NCI-H524 treated with DMSO at 0.1 percent for 48 hours (cell line): ENCODE results near the gene IMMP2L.

Experiments used
- DNase-seq: peaks from one replicate; lab custom pipeline; 2025; lab: John Stamatoyannopoulos, UW

IMMP2L gene

DNA sequence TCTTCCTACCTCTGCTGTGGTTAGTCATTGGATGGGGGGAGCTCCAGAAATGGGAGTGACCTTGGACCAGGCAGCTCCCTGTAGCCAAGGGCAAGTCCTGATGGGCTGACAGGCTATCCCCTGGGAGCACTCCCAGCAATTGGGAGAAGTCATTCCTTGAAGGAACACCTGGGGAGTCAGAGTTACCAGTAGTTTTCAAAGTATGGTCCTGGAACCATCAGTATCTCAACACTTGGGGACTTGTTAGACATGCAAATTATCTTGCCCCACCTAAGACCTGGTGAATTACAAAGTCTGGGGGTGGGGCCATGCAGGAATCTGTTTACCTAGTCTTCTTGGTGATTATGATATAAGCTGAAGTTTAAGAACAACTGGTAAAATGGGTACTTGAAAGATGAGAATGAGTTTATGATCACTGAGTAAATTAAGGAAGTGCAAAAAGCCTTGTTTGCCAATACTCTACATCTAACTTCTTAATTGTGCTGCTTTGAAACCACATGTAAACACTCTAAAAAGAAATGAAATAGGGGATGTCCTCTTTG is 758.6 kb downstream of the IMMP2L start:
- DNase-seq: no peak

DNA sequence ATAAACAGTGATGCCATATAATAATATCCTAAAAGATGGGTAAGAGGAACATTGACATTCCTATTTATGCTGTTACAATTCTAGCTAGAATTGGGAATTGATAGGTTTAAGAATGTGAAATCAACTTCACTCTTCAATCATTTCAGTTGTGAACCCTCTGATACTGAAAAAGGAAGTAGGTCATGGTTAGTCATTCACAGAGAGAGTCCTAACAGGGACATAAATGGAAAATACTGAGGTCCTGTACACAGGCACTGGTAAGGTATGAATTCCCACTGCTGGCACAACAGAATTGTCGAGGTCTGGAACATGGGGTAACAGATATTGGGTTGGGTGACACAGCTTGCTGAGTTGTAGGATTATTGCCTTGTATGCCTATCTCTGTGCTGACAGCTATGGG is 760.8 kb downstream of the IMMP2L start:
- DNase-seq: no peak

DNA sequence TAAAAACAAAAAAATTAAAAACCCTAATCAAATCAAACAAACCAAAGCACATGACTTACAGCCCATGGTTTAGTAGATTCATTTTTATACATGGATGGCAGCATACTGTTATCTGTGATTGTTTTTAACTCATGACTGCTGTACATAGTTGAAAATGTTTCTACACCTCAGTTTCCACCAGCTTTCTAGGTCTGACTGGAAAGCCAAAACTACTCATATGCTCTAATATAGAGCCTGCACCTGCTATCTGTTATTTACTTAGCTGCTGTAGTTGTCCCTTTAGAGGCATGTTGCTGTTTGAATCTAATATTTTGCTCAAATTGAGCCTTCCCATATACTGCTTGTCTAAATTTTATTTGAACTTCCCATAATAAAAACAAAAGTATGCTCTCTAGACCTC is 761.3 kb downstream of the IMMP2L start:
- DNase-seq: no peak

DNA sequence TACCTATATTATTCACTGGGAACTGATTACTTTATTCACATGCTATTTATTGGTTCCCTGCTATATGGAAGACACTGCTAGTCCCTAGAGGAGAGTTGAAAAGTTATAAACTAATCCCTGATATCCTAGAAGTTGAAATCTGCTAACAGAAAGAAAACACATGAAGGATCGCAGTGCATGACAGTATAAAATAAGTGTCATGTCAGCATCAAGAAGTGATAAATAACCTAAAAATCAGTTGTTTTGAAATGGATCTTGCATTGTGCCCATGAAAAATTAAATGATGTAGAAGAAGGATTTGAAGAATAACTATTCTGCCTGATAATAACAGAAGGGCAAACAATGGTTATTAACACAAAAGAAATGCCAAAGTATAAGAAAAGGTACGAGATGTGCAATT is 764.6 kb downstream of the IMMP2L start:
- DNase-seq: no peak

DNA sequence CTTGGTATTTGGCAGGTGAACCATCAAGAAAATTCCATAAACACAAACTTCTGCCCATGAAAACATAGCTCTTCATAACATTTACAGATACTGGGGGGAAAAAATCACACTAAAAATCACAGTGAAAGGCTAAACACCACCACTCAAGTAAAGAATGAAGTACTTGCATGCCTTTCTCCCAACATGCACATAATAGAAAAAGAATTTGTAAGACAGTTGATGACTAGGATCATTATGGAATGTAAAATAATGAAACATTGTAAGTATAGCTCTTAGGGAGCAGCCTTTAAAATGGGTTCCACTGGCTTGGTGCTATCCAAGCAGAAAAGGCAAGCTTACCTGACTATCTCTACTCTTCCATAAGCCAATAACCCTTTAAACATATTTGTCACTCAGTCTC is 771.3 kb downstream of the IMMP2L start:
- DNase-seq: no peak

DNA sequence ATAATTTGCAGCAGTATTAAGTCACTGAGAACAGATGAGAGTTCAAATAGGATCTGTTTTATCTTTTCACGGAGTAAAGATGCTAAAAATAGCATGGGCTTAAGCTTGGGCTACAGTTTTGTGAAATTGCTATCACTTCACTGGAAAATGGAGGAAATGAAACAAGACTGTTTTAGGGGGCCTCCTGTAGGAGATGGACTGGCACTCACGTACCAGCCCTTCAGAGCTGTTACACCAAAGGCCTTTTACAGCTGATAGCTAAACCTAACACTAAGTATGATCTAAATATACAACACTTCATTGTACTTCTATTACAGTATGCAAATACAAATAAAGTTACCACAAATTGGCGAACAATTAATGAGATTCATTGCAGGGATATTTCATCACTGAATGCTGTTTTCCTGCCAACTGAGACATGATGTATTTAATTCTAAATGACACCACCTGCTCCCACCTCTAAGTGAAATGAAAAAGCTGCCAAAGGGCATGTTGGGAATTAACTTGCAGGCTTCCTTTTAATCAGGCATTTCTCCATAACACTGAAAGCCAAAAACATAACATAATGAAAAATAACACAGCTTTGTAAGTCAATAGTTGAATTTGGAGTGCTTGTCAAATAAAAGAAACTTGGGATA is 775.8 kb downstream of the IMMP2L start:
- DNase-seq: no peak

DNA sequence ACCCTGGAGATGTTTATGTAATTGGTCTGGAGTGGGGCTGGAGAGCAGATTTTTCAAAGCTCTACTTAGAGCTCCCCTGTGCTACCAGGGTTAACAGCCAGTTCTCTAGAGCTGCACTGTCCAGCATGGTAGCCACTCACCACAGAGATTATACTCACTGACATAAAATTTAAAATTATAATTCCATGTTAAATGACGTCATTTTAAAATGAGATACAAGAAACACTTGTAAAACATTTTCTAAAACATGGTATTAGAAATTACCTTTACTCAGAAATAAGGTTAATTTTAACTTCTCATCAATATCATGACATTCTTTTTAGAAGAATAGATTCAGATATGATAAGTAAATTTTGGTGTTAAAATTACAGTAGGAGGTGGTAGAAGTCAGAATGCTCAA is 777.5 kb downstream of the IMMP2L start:
- no peak for DNase-seq

DNA sequence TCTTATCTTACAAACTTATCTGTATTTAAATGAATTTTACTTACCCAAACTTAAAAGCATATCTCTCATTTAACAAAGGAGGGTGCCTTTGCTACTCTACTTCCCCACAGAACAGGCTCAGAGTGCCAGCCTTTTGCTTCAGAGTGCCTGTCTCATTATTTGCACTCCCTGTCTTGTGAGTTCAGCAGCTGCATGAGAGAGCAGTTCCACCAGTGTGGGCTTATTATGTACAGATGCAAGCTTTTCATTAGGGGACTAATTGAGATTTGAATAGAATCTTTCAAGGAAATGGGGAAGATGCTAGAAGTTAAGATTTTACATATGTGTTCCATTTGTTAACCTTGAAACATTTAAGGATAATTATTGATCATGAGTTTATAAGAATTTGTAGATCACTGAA is 781.6 kb downstream of the IMMP2L start:
- DNase-seq: no peak

DNA sequence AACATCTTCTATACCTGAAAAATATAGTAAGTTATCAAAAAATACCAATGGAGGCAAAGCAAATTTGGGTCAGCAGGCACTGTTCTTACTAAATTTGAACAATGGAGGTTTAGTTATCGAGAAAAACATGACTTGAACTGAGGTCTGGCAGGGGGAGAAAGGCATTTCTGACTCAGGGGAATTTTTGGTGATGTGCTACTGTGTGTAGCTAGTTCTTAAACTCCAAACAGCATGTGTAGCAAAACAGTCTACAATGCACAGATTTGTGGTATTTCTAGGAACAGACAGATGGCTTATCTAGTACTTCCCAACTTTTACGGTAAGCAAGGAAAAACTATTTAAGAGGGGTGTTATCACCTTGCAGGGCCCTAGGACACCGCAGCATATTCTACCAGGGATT is 783.0 kb downstream of the IMMP2L start:
- no peak for DNase-seq

DNA sequence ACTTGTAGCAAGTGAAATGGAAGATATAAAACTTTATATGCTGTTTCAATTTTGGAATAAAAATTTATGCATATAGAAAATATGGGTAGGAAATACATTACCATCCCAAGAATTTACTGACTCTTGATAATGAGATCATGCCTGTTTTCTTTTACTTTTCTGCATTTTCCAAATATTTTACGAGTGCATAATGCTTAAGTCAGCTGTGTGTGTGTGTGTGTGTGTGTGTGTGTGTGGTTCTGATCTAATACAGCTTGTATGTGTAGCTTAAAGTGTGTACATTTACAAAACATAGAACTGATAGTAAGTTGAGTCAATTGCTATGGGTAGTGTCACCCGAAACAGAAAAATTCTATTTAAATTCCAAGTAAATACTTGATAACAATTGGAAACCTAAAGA is 787.2 kb downstream of the IMMP2L start:
- no peak for DNase-seq

DNA sequence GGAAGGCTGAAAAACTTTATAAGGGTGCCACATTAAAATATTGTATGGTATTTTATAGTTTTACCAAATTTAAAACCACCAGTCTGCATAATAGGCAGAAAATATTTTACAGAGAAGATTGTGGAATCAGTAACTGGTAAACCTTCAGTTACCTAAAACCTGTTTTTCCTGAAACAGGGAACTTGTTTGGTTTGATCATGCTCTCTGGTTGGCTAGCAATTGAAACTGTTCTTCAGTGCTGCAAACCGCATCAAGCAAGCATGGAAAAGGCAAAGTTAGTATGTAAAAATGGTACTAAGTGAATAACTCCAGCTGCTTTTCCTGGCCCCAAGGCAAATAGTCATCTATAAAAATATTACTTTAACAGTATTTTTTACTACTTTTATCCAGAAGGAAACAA is 788.2 kb downstream of the IMMP2L start:
- DNase-seq: no peak

DNA sequence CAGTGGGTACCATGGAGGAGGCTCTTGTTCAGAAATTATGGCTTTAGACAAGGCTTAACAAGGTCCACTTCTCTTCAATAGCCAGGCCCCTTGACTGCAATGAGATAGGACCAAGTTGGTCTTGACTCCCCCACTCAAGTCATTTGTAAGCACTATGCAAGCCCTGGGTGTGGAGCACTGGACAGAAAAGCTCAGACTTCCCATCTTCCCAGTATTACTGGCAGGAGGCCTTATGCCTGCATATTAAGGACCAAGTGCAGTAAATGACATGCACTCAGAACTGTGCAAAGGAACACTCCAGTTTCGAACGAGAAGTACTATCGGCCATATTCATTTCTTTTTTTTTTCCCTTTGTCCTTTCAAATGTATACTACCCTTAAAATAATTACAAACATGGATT is 789.7 kb downstream of the IMMP2L start:
- no peak for DNase-seq

DNA sequence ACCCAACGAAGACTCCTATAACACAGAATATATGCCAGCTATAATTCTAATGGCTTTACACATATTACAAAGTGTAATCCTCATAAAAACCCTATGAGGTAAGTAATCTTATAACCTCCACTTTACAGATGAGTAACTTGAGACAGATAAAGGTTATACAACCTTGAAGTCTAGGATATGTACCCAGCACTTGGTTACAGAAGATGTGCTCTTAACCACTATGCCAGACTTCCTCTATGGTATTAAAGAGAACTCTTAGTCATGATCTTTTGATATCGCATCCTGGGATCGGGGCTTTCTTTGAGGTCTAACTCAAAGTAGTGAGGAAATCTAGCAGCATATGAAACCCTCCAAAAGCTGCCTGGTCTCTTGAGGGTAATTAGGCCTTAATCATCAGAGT is 790.6 kb downstream of the IMMP2L start:
- no peak for DNase-seq

DNA sequence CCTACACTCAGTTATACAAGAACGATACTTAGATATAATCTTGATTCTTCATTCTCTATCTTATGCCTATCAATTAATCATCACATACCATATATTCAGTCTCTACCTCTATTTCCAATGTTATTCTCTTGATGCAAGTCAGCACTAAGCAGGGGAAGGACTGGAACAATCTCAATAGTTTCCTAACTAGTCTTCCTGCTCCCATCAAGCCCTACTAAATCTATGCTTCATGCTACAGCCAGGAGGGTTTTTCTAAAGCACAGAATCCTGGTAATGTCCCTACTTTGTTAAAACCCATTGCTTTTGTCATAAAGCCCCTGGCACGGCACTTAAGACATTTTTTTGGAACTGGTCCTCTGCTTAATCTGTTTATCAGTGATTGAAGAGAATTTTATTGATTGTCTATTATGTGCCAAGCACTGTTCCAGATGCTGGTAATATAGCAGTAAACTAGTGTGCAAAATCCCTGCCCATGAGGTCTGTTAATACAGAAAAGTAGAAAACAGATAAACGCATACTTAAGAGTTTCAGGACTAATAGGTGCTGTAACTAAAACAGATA is 794.7 kb downstream of the IMMP2L start:
- no peak for DNase-seq

DNA sequence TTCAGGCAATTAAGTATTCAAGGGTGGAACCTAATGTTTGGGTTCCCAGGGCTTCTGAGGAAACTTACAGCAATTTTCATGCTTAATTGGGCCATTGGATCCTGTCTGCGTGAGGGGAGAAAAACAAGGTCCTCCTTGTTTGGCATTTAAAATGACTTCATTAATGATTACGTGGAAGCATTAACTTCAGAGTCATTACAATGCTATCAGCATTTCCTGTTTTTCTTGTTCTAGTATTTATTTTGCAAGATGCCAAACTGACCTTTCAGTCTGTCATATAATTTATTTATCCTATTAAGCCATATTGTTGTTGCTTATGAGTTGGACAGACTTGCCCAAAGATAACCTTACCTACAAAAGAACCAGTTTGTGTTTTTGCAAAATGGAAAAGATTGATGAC is 795.4 kb downstream of the IMMP2L start:
- no peak for DNase-seq

DNA sequence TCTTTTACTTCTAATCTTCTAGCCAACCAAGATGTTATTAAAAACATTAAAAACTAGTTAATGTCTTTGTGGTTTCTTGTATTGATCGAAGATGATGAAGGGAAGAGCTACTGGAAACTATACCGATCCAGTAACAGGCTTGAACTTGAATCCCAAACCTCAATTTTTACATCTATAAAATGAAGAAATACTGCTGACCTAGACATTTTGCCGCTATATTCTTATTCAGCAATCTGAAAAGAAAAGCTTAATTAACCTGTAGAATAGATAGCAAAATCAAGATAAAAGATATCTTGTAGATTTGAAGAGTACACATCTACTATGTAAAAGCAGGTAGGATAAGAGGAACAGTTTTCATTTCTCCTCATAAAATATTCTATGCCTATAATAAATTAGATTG is 797.4 kb downstream of the IMMP2L start:
- DNase-seq: no peak

DNA sequence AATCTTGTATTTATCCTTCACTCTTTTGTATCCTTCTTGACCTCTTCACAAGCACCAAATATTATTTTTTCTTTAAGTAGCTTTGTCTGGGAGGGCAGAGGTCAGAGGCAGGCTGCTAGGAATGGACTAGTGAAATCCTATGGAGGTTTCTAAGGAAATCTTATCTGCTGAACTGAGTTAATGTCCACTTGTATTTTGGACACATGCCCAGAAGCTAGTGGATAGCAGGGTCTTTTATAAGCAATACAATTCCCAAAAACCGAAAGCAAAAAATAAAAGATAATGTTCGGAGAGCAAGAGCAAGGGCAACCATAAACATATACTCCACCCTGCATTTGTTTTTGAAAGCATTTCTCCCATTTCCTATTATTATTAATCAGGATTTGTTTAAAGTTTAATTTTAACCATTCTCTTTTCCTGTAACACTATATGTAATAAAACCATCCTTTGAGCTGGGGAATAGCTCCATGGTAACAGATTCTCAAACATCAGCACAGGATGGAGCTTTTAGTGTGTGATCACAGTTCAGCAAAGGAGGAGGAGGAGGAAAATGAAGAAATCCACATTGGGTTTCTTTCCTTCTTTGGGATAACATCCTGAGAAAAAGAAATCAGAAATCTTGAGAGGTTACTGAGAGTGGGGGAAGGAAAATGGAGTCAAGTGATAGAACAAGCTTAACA is 799.6 kb downstream of the IMMP2L start:
- no peak for DNase-seq

DNA sequence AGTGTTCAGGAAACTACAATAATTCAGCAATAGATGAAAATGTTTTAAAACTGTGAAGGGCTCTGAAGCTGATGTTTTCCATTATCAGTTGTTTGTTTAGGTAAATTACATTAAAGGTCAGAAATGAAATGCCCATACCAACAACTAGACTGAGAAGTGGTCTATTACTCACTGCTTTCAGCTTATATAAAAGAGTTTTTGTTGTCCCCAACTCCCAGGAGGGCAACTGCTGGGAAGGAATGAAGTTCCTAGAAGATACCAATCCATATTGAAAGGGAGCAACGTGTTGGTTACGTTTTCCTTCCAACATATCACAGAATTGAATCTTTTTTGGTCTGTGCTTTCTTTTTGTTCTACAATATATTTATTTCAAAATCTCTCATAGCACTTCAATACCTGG is 802.0 kb downstream of the IMMP2L start:
- no peak for DNase-seq

DNA sequence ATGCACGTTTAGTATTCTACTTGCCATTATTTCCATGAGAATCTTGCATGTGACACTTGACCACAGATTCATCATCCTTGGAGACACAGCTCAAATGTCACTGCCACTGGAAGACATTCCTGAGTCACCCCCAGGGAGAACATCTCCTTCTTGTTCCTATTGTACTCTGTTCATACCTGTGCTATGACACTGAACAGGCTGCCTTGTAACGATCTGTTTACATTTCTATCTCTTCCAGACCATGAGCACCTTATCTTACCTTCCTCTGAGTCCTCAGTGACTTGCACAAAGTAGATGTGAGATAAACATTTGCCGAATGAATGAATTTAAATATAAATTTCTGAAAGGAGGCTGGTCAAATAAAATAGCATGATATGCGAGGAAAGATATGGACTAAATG is 803.2 kb downstream of the IMMP2L start:
- no peak for DNase-seq

DNA sequence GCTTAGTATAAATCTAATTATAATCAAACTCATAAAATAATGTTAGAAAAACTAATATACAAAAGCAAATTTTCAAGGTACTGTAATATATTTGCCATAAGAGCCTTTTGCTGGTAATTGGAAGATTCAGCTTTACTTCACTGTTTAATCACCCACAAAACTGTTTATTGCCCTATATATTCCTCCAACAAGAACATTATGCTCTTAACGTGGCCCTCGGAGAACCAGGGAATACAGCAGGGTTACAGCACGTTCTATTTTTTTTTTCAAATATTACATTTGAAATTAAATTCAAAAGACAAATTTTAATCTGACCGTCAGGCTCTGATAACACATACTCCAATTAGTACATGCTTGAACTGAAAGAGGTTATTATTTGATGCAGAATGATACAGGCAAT is 807.6 kb downstream of the IMMP2L start:
- no peak for DNase-seq

DNA sequence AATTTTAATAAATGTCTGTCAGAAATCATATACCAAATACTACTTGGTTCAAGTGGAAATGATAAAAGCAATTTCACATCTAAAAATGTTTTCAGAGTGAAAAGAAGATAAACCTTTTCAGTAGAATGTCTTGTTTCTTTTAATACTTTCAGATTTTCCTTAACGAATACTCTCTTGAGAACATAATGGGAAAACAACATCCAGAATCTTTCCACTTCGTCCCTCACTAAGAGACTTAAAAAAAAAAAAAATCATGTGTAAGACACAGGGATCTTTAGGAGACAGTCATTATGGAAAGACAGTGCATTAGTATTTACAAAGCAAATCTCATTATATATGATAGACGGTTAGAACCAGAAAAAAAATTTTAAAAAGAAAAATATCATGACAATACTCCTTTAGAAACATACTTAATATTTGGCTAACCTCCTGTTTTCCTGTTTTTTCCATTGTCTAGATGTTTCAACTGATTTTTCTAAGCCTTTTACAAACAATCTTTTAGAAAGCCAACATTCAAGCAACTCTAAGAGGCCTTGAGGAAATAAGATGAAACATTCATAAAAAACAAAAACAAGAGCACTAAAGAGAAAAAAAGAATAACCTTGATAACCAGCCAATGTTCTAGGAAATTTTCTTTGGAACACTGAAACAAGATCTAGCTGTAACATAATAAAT is 811.2 kb downstream of the IMMP2L start:
- no peak for DNase-seq

DNA sequence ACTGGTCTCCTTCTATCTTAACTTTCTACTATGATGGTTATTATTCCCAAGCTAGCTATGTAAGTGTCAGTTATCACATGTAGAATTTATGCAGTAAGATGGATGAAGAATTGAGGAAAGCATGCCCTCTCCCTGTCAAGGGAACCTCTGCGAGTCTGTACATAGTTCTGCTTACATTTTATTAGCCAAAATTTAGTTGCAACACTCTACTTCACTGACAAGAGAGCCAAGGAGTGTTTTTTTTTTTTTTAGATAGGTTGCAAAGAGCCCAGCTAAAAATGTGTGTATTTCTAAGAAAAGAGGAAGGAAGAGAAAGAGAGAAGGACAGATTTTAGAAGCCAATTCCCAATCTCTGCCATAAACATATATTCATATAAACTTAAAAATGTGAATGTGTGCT is 829.1 kb downstream of the IMMP2L start:
- no peak for DNase-seq

DNA sequence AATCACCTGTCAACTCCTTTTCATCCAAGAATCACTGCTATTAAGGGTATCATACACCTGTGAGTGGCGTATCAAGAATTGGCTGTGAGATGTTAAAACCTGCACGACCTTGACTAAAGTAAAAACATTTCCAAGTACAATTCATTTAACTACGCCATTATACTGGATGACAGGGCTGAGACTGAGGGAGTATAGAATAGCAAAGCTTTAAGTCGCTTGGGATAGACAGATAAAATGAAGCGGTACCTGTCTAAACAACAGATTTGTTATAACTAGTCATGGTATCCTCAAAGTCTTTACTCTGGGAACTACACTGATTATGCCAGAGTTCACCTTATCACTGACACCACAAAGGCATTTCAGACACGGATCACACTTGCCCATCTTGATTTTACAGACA is 837.5 kb downstream of the IMMP2L start:
- no peak for DNase-seq
